Measurements from ENCODE around the gene POLR2H. TPM values are rescaled to one million over a fixed set of nuclear protein-coding genes. Genes with fewer than 3 reads are reported as not detected.

POLR2H gene
- total and polyA plus RNA-seq, 11 donors: 15.2 to 51.4 (median 25.2) TPM

DNA sequence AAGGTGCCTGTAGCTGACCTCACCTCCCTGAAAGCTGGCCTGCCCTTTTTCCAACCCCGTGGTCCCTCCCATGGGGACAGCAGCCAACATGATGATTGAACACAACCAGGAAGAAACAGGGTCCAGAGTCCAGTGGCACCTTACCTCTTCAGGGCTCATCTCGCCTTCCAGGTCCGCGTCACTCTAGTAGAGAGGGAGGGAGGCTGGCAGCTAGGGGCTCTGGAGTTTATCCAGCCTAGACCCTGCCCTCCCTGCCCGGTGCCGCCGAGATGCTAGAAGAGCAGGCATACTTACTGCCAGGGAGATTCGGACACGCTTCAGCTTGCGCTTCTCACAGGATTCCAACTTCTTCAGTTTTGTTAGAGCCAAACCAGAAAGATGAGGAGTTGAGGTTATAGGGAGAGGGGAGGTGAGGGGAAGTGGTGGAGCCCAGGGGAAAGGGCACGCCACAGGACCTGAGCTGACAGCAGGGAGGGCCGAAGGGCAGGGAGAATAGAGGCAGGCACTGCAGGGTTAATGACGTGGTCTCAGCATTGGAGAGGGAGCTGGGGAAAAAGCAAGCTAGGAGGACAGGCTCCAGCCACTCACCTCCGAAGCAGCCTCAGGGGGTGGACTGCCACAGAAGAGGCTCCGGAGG, 9.2 kb upstream of the POLR2H start:
- peaks cover 0 to 4% (median 0%) of the 10 kb centered on the region in 12 donors for H3K4me1 ChIP-seq
- H3K27me3 ChIP-seq: no peaks in the 10 kb centered on the region
- H3K36me3 ChIP-seq: peaks cover 0 to 16% (median 0%) of the 10 kb centered on the region in 9 donors
- no peak overlapping the region for H3K27ac ChIP-seq
- H3K4me3 ChIP-seq: no peak overlapping the region
- TF ChIP-seq, protein P1, sequence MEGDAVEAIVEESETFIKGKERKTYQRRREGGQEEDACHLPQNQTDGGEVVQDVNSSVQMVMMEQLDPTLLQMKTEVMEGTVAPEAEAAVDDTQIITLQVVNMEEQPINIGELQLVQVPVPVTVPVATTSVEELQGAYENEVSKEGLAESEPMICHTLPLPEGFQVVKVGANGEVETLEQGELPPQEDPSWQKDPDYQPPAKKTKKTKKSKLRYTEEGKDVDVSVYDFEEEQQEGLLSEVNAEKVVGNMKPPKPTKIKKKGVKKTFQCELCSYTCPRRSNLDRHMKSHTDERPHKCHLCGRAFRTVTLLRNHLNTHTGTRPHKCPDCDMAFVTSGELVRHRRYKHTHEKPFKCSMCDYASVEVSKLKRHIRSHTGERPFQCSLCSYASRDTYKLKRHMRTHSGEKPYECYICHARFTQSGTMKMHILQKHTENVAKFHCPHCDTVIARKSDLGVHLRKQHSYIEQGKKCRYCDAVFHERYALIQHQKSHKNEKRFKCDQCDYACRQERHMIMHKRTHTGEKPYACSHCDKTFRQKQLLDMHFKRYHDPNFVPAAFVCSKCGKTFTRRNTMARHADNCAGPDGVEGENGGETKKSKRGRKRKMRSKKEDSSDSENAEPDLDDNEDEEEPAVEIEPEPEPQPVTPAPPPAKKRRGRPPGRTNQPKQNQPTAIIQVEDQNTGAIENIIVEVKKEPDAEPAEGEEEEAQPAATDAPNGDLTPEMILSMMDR (IDR thresholded peaks at IDR 0.05): no peak
- TF ChIP-seq POLR2A (IDR thresholded peaks at IDR 0.05): no peak
- WGBS, 4 donors: 80 to 87% (median 86%) methylated on average over 15 of the region's 15 CpGs
- ATAC-seq: peak in 1 of 4 donors; percentile 2
- intact Hi-C loops (cut with DNase I): no loop called here
- no peaks in the 10 kb centered on the region for H3K9me3 ChIP-seq
- DNase-seq: no peak

DNA sequence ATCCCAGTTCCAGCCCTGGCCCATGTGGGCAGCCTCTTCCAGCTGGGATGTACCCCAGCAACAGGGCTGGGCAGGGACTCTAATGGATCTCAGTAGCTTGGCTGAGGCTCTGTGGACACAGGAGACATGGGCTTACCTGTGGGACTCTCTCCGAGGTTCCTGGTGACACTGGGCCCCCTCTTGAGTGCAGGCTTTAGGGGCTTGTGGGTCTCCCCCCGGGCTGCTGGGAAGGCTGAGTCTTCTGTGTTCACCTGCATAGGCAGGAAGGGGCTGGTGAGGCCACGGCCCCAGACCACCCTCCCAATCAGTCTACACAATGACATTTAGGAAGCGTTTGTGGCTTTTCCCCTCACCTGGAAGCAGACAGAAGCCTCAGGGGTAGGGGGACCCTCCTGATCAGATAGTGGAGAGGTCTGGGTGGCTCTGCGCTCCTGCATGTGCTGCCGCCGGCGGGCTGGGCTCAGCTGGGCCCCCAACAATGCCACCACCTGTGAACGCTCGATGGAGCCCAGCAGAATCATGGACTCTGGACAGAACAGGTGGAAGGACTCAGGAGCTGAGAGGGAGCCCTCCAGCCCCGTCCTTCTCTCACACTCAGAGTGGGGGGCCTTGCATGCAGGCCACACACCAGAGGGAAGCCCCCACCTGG, 8.5 kb upstream of the POLR2H start:
- no peak for TF ChIP-seq POLR2A (IDR thresholded peaks at IDR 0.05)
- TF ChIP-seq, protein P1 (IDR thresholded peaks at IDR 0.05): no peak
- ATAC-seq (no peak), DNase-seq (no peak)
- peaks cover 0 to 4% (median 0%) of the 10 kb centered on the region in 12 donors for H3K4me1 ChIP-seq
- H3K27ac ChIP-seq: no peak overlapping the region
- H3K4me3 ChIP-seq: no peak overlapping the region
- no peaks in the 10 kb centered on the region for H3K9me3 ChIP-seq
- H3K36me3 ChIP-seq: peaks cover 0 to 20% (median 2%) of the 10 kb centered on the region in 9 donors
- no peaks in the 10 kb centered on the region for H3K27me3 ChIP-seq
- WGBS, 4 donors: 87 to 98% (median 89%) methylated on average over 7 to 11 of the region's 11 CpGs
- intact Hi-C loops (cut with DNase I): no loop called here

DNA sequence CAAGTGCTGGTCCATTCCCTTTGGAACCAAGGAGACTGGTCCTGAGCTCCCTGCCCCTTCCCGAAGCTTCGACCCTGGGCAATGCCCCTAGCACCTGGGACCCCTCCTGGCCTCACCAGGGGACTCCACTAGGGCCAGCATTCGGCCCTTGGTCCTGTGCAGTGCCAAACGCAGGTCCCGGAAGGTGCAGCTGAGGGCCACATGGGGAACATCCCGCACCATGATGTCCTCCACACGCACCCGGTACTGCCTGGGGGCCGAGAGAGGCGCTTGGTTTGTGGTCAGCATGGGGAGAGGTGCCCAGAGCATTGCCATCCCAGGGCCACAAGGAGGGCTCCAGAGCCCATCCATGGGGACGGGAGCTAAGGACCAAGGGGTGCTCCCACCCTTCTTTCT, 8.0 kb upstream of the POLR2H start:
- no peak for DNase-seq
- intact Hi-C loops (cut with DNase I): no loop called here
- Histone ChIP-seq H3K27me3 (no peaks in the 10 kb centered on the region), H3K9me3 (no peaks in the 10 kb centered on the region), H3K36me3 (peaks cover 0 to 20% (median 2%) of the 10 kb centered on the region in 9 donors), H3K27ac (no peak overlapping the region), H3K4me3 (no peak overlapping the region), H3K4me1 (peaks cover 0 to 4% (median 0%) of the 10 kb centered on the region in 12 donors)
- no peak for TF ChIP-seq POLR2A (IDR thresholded peaks at IDR 0.05)
- TF ChIP-seq, protein P1 (IDR thresholded peaks at IDR 0.05): no peak
- 95 to 100% (median 98%) methylated on average over 3 to 11 of the region's 11 CpGs for WGBS, 4 donors
- ATAC-seq: peak in 1 of 4 donors; percentile 2

- no peak overlapping the region for H3K4me3 ChIP-seq
- ATAC-seq: peak in 3 of 4 donors; percentile 17 to 41 (median 26)
- H3K36me3 ChIP-seq: peaks cover 0 to 20% (median 2%) of the 10 kb centered on the region in 9 donors
- DNase-seq: peak in 2 of 5 donors; percentile 50 to 57
- intact Hi-C loops (cut with DNase I): no loop called here
- no peaks in the 10 kb centered on the region for H3K9me3 ChIP-seq
- WGBS, 4 donors: 19 to 73% (median 55%) methylated on average over 8 to 18 of the region's 18 CpGs
- no peak overlapping the region for H3K27ac ChIP-seq
- no peak for TF ChIP-seq POLR2A (IDR thresholded peaks at IDR 0.05)
- TF ChIP-seq, protein P1 (IDR thresholded peaks at IDR 0.05): peak; percentile 55 to 75 (median 66)
- H3K27me3 ChIP-seq: no peaks in the 10 kb centered on the region
- peaks cover 0 to 4% (median 0%) of the 10 kb centered on the region in 12 donors for H3K4me1 ChIP-seq
These were observed 7.3 kb upstream of the POLR2H start for GRCh38 chr3:184354121-184354728.
